GM21381 (cell line): Measurements from ENCODE around the gene RIBC1.
"Not testable (repeated sequence)": the region's sequence is repeated elsewhere in the genome, so short reads cannot be mapped to it uniquely, and the experiment has no call there.

Source experiments
- ATAC-seq: cut with Tn5 transposase; IDR thresholded peaks from one replicate; pipeline ENCODE4 v1.9.1; 2021; ENCODE audit warnings: mild to moderate bottlenecking, moderate library complexity; ENCODE audit not compliant: unreplicated experiment

The RIBC1 gene

DNA sequence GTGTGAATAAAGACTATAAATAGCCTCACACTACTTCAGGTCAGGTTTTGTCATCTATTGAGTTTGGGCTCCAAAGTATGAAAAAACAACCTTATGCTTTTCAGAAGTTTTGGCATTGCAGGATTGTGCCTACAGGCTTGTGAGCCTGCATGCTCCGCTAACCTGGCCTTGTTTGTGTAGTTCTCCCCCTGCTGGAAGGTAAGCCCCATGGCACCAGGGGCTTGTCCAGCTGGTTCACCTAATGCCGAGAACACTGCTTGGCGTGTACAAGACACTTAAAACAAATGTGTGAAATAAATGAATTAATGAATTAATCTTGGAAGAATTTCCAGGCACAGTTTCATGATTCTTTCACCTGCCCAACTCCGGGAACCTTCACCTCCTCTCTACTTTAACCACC lies 13.3 kb downstream of the RIBC1 start:
- peak; percentile 55 for ATAC-seq

DNA sequence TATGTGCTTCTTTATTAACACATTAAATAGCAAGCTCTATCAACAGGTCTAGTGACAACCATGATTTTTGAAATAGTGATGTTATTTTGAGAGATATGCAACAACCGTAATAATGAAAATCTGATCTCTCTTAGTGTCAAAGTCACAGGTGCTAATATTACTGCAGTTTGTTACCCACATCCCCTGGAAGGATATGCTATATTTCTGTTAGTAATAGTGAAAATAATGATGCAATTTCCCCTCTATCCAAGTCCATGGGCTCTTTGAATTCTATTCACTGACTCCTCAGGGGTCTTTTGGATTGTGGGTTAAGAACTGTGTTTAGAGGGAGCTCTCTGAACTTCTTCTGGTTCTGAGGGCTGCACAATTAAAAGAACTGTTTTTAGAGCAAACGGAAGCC lies 14.5 kb downstream of the RIBC1 start:
- no peak for ATAC-seq

GRCh38 chrX:53438174-53438831 lies 15.6 kb downstream of the RIBC1 start:
- no peak for ATAC-seq

DNA sequence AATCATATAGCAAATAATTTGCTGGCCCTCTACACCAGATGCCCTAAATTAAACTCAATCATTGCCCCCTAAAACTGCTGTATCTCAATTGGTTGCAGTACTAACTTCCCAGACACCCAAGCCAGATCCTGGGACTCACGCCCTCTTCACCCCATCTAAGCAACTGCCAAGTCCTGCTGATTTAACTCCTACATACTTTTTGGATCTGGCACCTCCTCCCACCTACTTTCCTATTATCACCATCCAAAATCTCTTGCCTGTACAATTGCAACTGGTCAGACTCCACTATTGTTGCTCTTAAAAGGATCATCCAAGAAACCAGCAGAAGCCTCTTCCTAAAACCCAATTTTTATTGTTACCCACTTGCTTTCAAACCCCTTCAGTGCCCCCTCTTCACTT lies 16.2 kb downstream of the RIBC1 start:
- no peak for ATAC-seq

GRCh38 chrX:53440101-53440500 lies 17.4 kb downstream of the RIBC1 start:
- no peak for ATAC-seq

- ATAC-seq, result no peak
Measured at GRCh38 chrX:53440621-53441517, 18.2 kb downstream of the RIBC1 start.

DNA sequence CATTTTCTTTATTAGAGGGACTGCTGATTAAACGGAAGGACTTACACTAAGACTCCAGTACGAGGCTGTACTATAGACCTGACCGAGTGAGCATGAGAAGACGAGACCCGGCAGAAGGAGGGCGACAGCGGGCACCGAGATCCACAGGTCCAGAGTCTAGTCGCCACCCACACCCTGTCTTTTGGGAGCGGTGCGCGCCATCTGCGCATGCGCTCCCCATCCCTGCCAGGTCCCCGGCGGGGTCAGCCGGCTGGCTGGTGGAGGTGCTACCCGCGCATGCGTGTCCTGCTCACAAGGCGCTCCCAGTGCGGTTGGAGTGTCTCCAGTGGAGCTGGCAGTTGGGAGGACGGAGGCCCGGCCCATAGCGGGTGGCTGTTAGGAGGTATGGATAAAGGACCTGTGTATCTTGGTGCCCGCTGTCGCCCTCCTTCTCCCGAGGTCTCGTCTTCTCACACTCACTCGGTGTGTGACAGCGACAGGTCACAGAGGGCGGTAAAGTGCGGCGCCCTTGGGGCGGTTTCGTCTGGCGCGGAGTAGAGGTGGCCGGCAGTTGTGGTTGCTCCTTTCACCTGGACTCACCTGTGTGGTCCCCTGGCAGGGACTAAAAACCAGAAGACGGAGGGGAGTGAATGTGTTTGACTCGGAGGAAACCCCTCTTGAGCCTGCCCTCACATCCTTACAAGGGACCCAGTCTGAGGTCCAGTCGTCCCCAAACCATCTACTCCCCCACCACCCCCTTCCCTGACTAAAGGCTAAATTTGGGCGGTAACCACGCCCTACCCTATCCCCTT lies 19.1 kb downstream of the RIBC1 start:
- peak; percentile 63 for ATAC-seq

DNA sequence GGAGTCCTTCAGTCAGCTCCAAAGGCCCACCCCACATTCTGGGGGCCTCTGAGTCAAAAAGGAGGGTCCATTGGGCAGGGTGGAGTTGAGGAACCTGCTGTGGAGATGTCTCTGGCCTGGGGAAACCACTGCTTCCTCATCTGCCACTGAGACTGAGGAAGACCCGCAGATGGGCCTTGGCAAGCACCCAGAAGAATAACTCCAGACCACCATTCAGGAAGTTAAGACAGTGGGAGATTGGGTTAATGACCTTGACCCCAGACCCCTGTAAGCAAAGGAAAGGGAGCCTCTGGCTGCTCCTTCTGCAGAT lies 19.6 kb downstream of the RIBC1 start:
- no peak for ATAC-seq

DNA sequence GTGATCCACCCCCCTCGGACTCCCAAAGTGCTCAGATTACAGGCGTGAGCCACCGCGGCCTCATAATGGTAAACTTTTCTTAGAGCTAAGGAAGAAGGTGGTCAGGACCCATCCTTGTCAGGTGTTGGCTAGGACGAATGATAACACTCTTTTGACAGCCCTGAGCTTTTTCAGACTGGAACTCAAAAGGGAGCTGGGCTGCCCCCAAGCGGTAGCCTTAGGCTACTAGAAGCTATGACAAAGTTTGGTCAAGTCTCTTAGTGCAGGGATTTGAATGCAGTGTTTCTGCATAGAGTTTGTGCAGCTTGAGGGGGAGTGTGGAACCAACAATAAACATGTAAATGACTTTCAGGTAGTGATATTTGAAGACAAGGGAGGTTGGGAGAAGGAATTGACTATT lies 23.3 kb downstream of the RIBC1 start:
- no peak for ATAC-seq

DNA sequence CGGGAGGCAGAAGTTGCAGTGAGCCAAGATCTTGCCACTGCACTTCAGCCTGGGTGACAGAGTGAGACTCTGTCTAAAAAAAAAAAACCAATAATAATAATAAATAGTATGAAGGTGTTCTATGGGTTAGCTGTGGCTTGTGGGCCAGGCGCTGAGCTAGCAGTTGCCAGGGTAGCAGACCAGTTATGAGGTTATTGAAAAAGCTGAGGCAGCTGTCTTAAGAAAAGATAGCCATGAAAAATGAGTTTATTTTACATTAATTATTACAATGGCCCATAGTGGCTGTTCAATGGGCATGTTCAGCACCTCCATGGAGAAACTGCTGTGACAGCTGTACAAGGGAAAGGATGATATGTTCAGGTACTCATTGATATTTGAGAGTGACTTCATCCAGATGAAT lies 24.8 kb downstream of the RIBC1 start:
- ATAC-seq, result no peak

GRCh38 chrX:53449632-53450031 lies 27.0 kb downstream of the RIBC1 start:
- ATAC-seq, result no peak

DNA sequence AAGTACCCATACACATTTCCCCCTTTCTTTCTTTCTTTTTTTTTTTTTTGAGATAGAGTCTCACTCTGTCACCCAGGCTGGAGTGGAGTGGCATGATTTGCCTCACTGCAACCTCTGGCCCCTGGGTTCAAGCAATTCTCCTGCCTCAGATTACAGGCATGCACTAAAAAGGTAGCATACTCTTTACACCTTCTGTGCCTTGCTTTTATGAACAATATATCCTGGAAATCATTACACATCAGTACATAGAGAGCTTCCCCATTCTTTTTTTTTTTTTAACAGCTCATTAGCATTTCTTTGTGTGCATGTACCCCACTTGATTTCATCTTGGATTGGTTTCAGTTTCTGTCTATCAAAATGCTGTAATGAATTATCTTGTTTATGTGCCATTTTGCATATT lies 30.1 kb downstream of the RIBC1 start:
- no peak for ATAC-seq

GRCh38 chrX:53456254-53456653 lies 33.6 kb downstream of the RIBC1 start:
- ATAC-seq, result no peak

DNA sequence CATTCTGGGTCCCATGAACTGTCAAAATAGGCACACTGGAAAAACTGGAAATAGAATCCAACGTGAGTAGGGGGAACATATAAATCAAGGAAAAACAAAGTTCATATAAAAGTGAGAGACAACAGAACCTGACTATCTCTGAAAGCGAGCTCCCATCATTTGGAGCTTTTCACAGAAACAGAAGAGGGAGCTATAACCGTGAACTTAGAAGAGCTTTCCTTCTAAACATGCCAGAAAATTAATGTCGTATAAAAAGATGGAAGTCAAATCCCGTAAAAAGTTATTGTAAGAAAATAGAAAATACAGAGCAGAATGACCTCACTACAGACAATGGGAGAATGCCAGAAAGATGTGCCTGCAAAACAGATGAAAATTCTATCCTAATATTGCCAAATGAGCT lies 35.4 kb downstream of the RIBC1 start:
- no peak for ATAC-seq

GRCh38 chrX:53468659-53469058 lies 46.0 kb downstream of the RIBC1 start:
- not testable (repeated sequence) for ATAC-seq

DNA sequence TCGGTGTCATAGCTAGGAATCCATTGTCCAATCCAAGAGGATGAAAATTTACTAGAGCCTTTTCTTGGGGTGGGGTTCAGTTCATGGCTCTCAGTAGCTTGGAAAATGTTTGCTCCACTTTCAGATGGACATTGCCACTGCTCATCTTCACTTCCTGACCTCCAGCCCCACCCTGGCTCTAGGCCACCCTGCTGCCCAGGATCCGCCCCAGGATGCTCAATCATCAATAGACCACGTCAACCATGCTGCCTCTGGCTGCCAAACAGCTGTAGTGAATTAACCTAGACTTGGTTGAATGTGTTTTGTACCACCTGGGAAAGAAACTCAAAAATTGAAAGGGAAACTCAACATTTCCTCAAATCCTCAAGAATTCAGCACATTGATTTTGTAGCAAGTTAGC lies 48.7 kb downstream of the RIBC1 start:
- no peak for ATAC-seq

DNA sequence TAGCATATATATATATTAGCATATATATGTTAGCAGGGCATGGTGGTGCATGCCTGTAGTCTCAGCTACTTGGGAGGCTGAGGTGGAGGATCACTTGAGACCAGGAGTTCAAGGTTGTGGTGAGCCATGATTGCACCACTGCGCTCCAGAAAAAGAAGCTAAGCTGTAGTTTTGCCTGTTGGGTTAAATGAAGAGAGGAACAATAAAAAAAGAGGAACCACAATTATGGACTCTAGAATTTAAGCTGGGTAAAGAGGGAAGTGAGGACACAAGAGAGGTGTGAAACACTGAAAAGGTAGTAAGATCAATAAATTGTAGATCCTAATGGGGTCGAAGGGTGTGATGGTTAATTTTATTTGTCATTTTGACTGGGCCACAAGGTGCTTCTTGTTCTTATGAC lies 52.0 kb downstream of the RIBC1 start:
- ATAC-seq, result no peak

DNA sequence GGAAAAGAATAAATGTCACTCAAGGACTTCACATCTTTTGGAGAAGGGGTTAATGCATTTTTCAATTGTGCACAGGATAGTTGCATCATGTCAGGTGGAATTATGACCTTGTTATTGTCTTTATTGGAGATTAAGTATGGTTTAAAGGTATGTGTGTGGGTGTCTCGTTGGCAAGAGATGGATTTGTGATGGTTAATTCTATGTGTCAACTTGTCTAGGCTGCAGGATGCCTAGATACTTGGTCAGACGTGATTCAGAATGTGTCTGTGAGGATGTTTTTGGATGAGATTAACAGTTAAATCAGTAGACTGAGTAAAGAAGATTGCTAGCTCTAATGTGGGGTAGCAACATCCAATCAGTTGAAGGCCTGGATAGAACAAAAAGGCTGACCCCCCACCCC lies 53.7 kb downstream of the RIBC1 start:
- ATAC-seq, result no peak

DNA sequence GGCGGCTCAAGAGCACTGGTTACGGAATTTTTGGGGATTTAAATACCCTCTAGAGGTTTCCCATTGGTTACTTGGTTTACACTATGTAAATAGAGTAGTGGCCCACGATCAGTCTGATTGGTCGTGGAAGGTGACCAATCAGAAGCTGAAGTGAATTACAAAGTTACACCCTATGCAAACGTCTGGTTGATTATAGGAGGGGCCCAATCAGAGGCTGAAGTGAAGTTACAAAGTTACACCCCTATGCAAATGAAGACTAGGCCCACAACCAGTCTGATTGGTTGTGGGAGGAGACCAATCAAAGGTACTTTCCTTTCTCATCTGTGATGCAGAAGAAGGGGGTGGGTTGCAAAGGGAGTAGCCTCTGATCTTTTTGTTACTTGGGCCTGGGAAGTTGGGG lies 56.6 kb downstream of the RIBC1 start:
- no peak for ATAC-seq
